Measurements from ENCODE around the gene KSR1.

- TF ChIP-seq CTCF (IDR thresholded peaks at IDR 0.05) (no peak), POLR2AphosphoS5 (IDR thresholded peaks at IDR 0.05) (no peak)
These were observed 109.8 kb downstream of the KSR1 start for GRCh38 chr17:27565874-27566670.

Data from upper lobe of left lung (tissue), 4 donors.